ENCODE results near the gene NUDT21. TPM values are rescaled to one million over a fixed set of nuclear protein-coding genes. Genes with fewer than 3 reads are reported as not detected.
"Not testable (repeated sequence)": the region's sequence is repeated elsewhere in the genome, so short reads cannot be mapped to it uniquely, and the experiment has no call there.

Gene NUDT21
- total RNA-seq, 1 donor from 2014 or later = 45.8 TPM

DNA sequence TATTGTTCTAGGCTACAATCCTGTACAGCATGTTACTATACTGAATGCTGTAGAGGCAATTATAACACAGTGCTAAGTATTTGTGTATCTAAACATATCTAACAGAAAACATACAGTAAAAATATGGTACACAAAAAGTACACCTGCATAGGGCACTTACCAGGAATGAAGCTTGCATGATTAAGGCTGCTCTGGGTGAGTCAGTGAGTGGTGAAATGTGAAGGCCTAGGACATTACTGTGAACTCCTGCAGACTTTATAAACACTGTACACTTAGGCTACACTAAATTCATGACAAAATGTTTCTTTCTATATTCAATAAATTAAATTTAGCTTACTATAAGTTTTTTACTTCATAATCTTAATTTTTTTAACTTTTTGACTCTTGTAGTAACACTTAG, 62.9 kb downstream of the NUDT21 start:
- Histone ChIP-seq H3K36me3 (ENCODE audit: control insufficient read depth, insufficient read depth, low read length) (peaks cover 7% of the 10 kb centered on the region), H3K4me3 (ENCODE audit: low read depth, low read length) (no peak overlapping the region), H3K27me3 (ENCODE audit: control insufficient read depth, insufficient read depth, low read length) (no peaks in the 10 kb centered on the region)
- TF ChIP-seq, protein P1, sequence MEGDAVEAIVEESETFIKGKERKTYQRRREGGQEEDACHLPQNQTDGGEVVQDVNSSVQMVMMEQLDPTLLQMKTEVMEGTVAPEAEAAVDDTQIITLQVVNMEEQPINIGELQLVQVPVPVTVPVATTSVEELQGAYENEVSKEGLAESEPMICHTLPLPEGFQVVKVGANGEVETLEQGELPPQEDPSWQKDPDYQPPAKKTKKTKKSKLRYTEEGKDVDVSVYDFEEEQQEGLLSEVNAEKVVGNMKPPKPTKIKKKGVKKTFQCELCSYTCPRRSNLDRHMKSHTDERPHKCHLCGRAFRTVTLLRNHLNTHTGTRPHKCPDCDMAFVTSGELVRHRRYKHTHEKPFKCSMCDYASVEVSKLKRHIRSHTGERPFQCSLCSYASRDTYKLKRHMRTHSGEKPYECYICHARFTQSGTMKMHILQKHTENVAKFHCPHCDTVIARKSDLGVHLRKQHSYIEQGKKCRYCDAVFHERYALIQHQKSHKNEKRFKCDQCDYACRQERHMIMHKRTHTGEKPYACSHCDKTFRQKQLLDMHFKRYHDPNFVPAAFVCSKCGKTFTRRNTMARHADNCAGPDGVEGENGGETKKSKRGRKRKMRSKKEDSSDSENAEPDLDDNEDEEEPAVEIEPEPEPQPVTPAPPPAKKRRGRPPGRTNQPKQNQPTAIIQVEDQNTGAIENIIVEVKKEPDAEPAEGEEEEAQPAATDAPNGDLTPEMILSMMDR (IDR thresholded peaks at IDR 0.05; ENCODE audit: insufficient read depth, low read length, severe bottlenecking) = no peak
- DNase-seq (ENCODE audit: low read depth) (peak; percentile 50), FAIRE-seq (no peak)

DNA sequence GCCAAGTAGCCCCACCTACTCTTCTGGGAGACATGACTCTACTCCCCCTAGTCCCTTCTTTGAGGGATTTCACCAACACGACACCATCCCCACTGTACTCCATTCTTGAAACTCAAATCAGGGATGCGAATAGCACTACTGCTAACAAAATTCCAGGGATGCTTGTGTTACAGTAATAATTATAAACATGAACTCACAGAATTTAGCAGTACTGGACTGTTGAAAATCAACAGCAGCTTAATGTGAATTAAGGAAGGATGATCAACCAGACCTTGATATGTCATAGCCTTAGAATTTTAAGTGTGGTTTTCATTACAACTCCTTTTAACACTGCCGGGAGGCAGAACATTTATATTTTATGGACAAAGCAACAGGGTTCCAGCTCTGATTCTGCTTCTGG, 63.7 kb downstream of the NUDT21 start:
- FAIRE-seq (no peak), DNase-seq (ENCODE audit: low read depth) (no peak)
- no peaks in the 10 kb centered on the region for H3K27me3 ChIP-seq (ENCODE audit: control insufficient read depth, insufficient read depth, low read length)
- TF ChIP-seq, protein P1 (IDR thresholded peaks at IDR 0.05; ENCODE audit: insufficient read depth, low read length, severe bottlenecking) = no peak
- H3K36me3 ChIP-seq (ENCODE audit: control insufficient read depth, insufficient read depth, low read length) = peaks cover 7% of the 10 kb centered on the region
- no peak overlapping the region for H3K4me3 ChIP-seq (ENCODE audit: low read depth, low read length)

DNA sequence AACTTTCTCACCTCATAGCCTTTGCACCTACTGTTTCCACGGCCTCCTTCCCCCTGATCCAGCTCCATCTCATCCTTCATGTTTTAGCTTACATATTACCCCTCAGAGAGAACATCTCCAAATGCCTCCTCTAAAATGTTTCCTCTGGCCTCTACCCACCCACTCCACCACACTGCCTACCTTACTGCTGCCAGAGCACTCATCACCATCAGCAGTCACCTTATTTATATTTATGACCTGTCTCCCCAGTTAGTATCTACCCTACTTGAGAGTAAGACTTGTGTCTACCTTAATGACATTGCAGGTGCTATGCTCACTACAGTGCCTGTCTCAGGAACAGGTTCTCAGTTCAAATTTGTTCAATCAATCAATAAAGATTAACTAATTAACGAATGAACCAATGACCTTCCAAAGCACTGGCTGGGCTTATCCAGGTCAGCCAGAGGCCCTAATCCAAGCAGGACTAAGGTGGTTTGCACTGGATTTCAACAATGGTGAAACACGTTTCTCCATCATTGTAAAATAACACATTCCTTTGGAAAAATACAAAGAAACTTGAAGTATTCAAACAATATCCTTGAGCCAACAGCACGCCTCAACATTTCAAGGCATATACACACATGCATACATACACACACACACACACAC, 66.9 kb downstream of the NUDT21 start:
- peaks cover 9% of the 10 kb centered on the region for H3K36me3 ChIP-seq (ENCODE audit: control insufficient read depth, insufficient read depth, low read length)
- DNase-seq (ENCODE audit: low read depth) = no peak
- H3K27me3 ChIP-seq (ENCODE audit: control insufficient read depth, insufficient read depth, low read length) = no peaks in the 10 kb centered on the region
- TF ChIP-seq, protein P1 (IDR thresholded peaks at IDR 0.05; ENCODE audit: insufficient read depth, low read length, severe bottlenecking) = no peak
- FAIRE-seq = no peak
- no peak overlapping the region for H3K4me3 ChIP-seq (ENCODE audit: low read depth, low read length)

DNA sequence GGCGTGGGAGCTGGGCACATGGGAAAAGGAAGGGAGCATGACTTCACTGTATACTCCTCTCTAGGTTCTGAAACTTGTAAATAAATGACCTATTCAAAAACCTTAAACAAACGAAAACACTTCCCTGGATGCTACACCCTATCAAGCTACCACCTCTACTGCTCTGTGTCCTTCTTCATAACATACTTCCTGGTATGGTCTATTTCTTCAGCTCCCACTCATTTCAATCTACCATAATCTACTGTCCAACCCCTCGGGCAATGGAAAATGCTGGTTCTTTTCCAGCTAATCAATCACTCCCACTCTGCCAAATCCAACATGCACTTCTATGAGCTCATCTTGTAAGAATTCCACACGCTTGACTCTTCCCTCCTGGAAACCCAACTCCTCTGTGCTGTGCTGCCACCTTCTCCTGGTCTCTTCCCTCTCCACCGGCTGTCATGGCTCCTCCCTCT, 68.2 kb downstream of the NUDT21 start:
- FAIRE-seq (no peak), DNase-seq (ENCODE audit: low read depth) (peak; percentile 57)
- Histone ChIP-seq H3K27me3 (ENCODE audit: control insufficient read depth, insufficient read depth, low read length) (no peaks in the 10 kb centered on the region), H3K4me3 (ENCODE audit: low read depth, low read length) (no peak overlapping the region), H3K36me3 (ENCODE audit: control insufficient read depth, insufficient read depth, low read length) (peaks cover 11% of the 10 kb centered on the region)
- TF ChIP-seq, protein P1 (IDR thresholded peaks at IDR 0.05; ENCODE audit: insufficient read depth, low read length, severe bottlenecking) = no peak

DNA sequence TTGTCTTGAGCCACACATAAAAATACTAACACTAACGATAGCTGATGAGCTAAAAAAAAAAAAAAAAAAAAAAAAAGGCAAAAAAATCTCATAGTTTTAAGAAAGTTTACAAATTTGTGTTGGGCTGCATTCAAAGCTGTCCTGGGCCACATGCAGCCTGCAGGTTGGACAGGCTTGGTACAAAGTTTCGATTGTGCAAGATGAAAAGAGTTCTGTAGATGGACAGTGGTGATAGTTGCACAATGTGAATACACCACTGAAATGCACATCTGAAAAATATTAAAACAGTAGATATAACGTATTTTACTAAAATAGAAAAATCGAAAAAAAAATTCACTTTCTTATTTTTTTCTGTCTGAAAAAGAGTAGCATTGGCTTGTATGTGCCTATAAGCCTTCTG, 68.7 kb downstream of the NUDT21 start:
- H3K27me3 ChIP-seq (ENCODE audit: control insufficient read depth, insufficient read depth, low read length) = no peaks in the 10 kb centered on the region
- H3K4me3 ChIP-seq (ENCODE audit: low read depth, low read length) = no peak overlapping the region
- DNase-seq (ENCODE audit: low read depth) (no peak), FAIRE-seq (no peak)
- TF ChIP-seq, protein P1 (IDR thresholded peaks at IDR 0.05; ENCODE audit: insufficient read depth, low read length, severe bottlenecking) = no peak
- peaks cover 11% of the 10 kb centered on the region for H3K36me3 ChIP-seq (ENCODE audit: control insufficient read depth, insufficient read depth, low read length)

DNA sequence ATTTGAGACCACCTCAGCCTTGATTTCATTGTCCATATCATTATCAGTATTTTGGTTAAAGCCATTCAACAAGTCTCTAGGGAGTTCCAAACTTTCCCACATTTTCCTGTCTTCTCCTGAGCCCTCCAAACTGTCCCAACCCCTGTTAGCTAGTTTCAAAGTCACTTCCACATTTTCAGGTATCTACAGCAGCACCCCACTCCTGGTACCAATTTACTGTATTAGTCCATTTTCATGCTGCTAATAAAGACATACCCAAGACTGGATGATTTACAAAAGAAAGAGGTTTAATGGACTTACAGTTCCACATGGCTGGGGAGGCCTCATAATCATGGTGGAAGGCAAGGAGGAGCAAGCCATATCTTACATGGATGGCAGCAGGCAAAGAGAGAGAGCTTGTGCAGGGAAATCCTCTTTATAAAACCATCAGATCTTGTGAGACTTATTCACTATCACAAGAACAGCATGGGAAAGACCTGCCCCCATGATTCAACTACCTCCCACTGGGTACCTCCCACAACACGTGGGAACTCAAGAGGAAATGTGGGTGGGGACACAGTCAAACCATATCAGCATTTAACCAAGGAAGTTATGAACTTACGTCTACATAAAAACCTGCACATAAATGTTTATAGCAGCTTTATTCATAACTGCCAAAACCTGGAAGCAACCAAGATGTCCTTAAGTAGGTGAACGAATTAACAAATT, 70.2 kb downstream of the NUDT21 start:
- FAIRE-seq = not testable (repeated sequence)

More for the DNA sequence above, 70.2 kb downstream of the NUDT21 start:
- H3K4me3 ChIP-seq (ENCODE audit: low read depth, low read length); H3K36me3 ChIP-seq (ENCODE audit: control insufficient read depth, insufficient read depth, low read length); H3K27me3 ChIP-seq (ENCODE audit: control insufficient read depth, insufficient read depth, low read length); DNase-seq (ENCODE audit: low read depth): not testable (repeated sequence)

Other genes starting within 250 kb of the NUDT21 start
- 224 and 319 TPM in 2 replicates for gene AMFR, start 25.8 kb downstream of the NUDT21 start, total RNA-seq
- gene OGFOD1, start 222 bp upstream of the NUDT21 start, total RNA-seq = 30.0 and 63.5 TPM in 2 replicates
- 31.6 and 46.6 TPM in 2 replicates for gene BBS2, start 68.7 kb upstream of the NUDT21 start, total RNA-seq
- not detected in 2 replicates for gene MT4, start 113.7 kb upstream of the NUDT21 start, total RNA-seq
- gene MT3, start 138.2 kb upstream of the NUDT21 start, total RNA-seq = not detected in 2 replicates
- gene MT2A, start 157.3 kb upstream of the NUDT21 start, total RNA-seq = 10.0 and 34.0 TPM in 2 replicates
- gene MT1E, start 174.4 kb upstream of the NUDT21 start, total RNA-seq = 60.8 and 90.5 TPM in 2 replicates
- gene MT1M, start 181.3 kb upstream of the NUDT21 start, total RNA-seq = 0.26 TPM in 1 of 2 replicates, not detected in the other
- not detected in 2 replicates for gene MT1A, start 187.3 kb upstream of the NUDT21 start, total RNA-seq
- not detected in 2 replicates for gene MT1B, start 200.6 kb upstream of the NUDT21 start, total RNA-seq
- 1.5 and 1.6 TPM in 2 replicates for gene MT1F, start 206.6 kb upstream of the NUDT21 start, total RNA-seq
- gene MT1G, start 216.7 kb upstream of the NUDT21 start, total RNA-seq = 0.64 TPM in 1 of 2 replicates, not detected in the other
- not detected in 2 replicates for gene MT1H, start 218.5 kb upstream of the NUDT21 start, total RNA-seq
- gene MT1X, start 231.1 kb upstream of the NUDT21 start, total RNA-seq = 212 and 261 TPM in 2 replicates

Measured in bronchial epithelial cell (primary cell).